ENCODE data around the gene CCDC122.

DNA sequence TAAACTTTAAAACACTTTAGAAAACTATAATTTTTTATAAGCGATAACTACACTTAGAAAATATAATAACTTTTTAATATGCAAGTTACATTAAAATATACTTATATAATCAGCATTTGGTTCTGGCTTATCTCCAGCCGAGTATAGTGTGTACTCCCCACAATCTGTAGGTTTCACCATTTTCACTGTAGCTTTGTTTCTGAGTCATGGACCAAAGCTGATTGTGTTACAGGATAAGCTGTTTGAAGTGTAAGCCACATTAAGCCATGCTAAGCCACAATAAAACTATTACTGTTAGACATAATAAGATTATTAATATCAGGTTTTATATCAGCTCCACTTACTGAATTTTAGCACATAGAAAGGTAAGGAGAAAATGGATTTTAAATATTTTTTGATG is 43.8 kb downstream of the CCDC122 start:
- no peak for TF ChIP-seq POLR2A (IDR thresholded peaks at IDR 0.05)
- TF ChIP-seq, protein P1, sequence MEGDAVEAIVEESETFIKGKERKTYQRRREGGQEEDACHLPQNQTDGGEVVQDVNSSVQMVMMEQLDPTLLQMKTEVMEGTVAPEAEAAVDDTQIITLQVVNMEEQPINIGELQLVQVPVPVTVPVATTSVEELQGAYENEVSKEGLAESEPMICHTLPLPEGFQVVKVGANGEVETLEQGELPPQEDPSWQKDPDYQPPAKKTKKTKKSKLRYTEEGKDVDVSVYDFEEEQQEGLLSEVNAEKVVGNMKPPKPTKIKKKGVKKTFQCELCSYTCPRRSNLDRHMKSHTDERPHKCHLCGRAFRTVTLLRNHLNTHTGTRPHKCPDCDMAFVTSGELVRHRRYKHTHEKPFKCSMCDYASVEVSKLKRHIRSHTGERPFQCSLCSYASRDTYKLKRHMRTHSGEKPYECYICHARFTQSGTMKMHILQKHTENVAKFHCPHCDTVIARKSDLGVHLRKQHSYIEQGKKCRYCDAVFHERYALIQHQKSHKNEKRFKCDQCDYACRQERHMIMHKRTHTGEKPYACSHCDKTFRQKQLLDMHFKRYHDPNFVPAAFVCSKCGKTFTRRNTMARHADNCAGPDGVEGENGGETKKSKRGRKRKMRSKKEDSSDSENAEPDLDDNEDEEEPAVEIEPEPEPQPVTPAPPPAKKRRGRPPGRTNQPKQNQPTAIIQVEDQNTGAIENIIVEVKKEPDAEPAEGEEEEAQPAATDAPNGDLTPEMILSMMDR (IDR thresholded peaks at IDR 0.05): no peak

Data from lower leg skin (tissue), 3 donors.